B cell (primary cell): ENCODE measurements around the gene ACOXL. TPM values are rescaled to one million over a fixed set of nuclear protein-coding genes. Genes with fewer than 3 reads are reported as not detected.

Source experiments
- ATAC-seq: fragments of 200-7000 bp; cut with Tn5 transposase; one replicate; pipeline ENCODE4 v1.10.0; 2021; ENCODE audit warnings: low read depth, mild to moderate bottlenecking, moderate number of reproducible peaks, moderate library complexity
- CTCF ChIA-PET: fragments of 350-600 bp; sonication (Branson Sonifier 250); formaldehyde crosslinking; loops from one replicate; lab custom pipeline; 2021; ENCODE audit warnings: antibody characterized with exemption, inconsistent platforms; lab: Charles Lee
- POLR2A ChIA-PET: fragments of 350-600 bp; sonication (Branson Sonifier 250); formaldehyde crosslinking; loops from one replicate; lab custom pipeline; 2021; ENCODE audit warnings: antibody characterized with exemption; lab: Charles Lee
- DNase-seq: peaks from one replicate; pipeline ENCODE4 v3.0.0; 2013
- H2AFZ ChIP-seq: 2 replicates; pipeline ENCODE4 v1.6.1; 2012; ENCODE audit warnings: mild to moderate bottlenecking, low read depth, low read length; ENCODE audit not compliant: insufficient read depth, poor library complexity, severe bottlenecking
- H3K27ac ChIP-seq, 2 donors: 1 replicate in 1 of 2; 2 replicates in 1 of 2; pipeline ENCODE4 v1.5.1; 2012 to 2013; ENCODE audit warnings: low read length in 2 of 2, mild to moderate bottlenecking in 2 of 2, moderate library complexity in 1 of 2
- H3K27me3 ChIP-seq, 4 experiments: fragments of 200-600 bp in 1 of 4; sonication (generic) in 1 of 4; replicated peaks in 1 of 4; 1 replicate in 2 of 4; 2 replicates in 2 of 4; pipeline versions ENCODE4 v1.6.1 to v1.7.0; 2013 to 2016; ENCODE audit warnings: low read length in 3 of 4, mild to moderate bottlenecking in 2 of 4, mixed read lengths in 1 of 4, moderate library complexity in 1 of 4; ENCODE audit not compliant: insufficient read depth in 4 of 4, control insufficient read depth in 3 of 4; ENCODE audit errors: control extremely low read depth in 1 of 4
- H3K36me3 ChIP-seq, 2 experiments: replicated peaks in 1 of 2; 1 replicate in 1 of 2; 2 replicates in 1 of 2; pipeline versions ENCODE4 v1.6.1 to v1.7.1; 2013; ENCODE audit warnings: low read length in 1 of 2; ENCODE audit not compliant: insufficient read depth in 2 of 2, control insufficient read depth in 1 of 2; ENCODE audit errors: control extremely low read depth in 1 of 2, extremely low read depth in 1 of 2
- H3K4me1 ChIP-seq, 2 donors: fragments of 200-600 bp in 1 of 2; sonication (generic) in 1 of 2; 1 replicate in 1 of 2; 2 replicates in 1 of 2; pipeline versions ENCODE4 v1.5.1 to v1.6.1; 2013 to 2017; ENCODE audit warnings: low read length in 2 of 2; ENCODE audit not compliant: control insufficient read depth in 2 of 2, insufficient read depth in 2 of 2
- H3K4me2 ChIP-seq: replicated peaks from 2 replicates; pipeline ENCODE3; 2012; ENCODE audit warnings: mild to moderate bottlenecking, low read depth, low read length; ENCODE audit not compliant: poor library complexity, severe bottlenecking
- H3K4me3 ChIP-seq, 5 experiments: fragments of 200-600 bp in 1 of 5; sonication (generic) in 1 of 5; 1 replicate in 3 of 5; 2 replicates in 2 of 5; pipeline versions ENCODE4 v1.5.1 to v1.7.0; 2011 to 2016; ENCODE audit warnings: low read length in 4 of 5, mild to moderate bottlenecking in 4 of 5, low read depth in 2 of 5, control low read depth in 1 of 5, moderate library complexity in 1 of 5; ENCODE audit not compliant: insufficient read depth in 1 of 5; ENCODE audit errors: control extremely low read depth in 1 of 5, extremely low read depth in 1 of 5
- H3K79me2 ChIP-seq: fragments of 200-600 bp; sonication (generic); one replicate; pipeline ENCODE4 v1.6.0; 2016; ENCODE audit warnings: low read length; ENCODE audit not compliant: control insufficient read depth, insufficient read depth
- H3K9ac ChIP-seq: fragments of 200-600 bp; sonication (generic); 2 replicates; pipeline ENCODE4 v1.6.1; 2017; ENCODE audit warnings: mild to moderate bottlenecking, low read length, moderate library complexity
- H3K9me3 ChIP-seq, 3 donors: one replicate each; pipeline versions ENCODE4 v1.6.1 to v1.7.1; 2013; ENCODE audit warnings: low read length in 2 of 3; ENCODE audit not compliant: control insufficient read depth in 2 of 3, insufficient read depth in 1 of 3; ENCODE audit errors: control extremely low read depth in 1 of 3
- H4K20me1 ChIP-seq: 2 replicates; pipeline ENCODE4 v1.6.0; 2012; ENCODE audit warnings: mild to moderate bottlenecking, low read length; ENCODE audit not compliant: insufficient read depth, control insufficient read depth, poor library complexity, severe bottlenecking
- H3K27ac Mint-ChIP-seq: one replicate; pipeline ENCODE4 v1.8.0; 2021; ENCODE audit warnings: mixed read lengths
- H3K27me3 Mint-ChIP-seq: one replicate; pipeline ENCODE4 v1.8.0; 2021; ENCODE audit warnings: mixed read lengths
- H3K4me1 Mint-ChIP-seq: one replicate; pipeline ENCODE4 v1.8.0; 2021; ENCODE audit warnings: mixed read lengths
- H3K4me3 Mint-ChIP-seq: one replicate; pipeline ENCODE4 v1.8.0; 2021; ENCODE audit warnings: mixed read lengths
- H3K9me3 Mint-ChIP-seq: one replicate; pipeline ENCODE4 v1.8.0; 2022; ENCODE audit warnings: mixed read lengths; ENCODE audit not compliant: insufficient read depth
- CTCF ChIP-seq: fragments of 200-600 bp; IDR thresholded peaks from one replicate; pipeline ENCODE4 v1.8.0; 2022; ENCODE audit warnings: antibody characterized with exemption, mild to moderate bottlenecking
- EZH2 ChIP-seq: IDR thresholded peaks from 2 replicates; pipeline ENCODE4 v1.6.1; 2012; ENCODE audit warnings: borderline replicate concordance, low read depth, mild to moderate bottlenecking, moderate library complexity, low read length; ENCODE audit not compliant: insufficient read depth, poor library complexity, severe bottlenecking
- WGBS: methylation state at CpG from one replicate; pipeline ENCODE4 v1.1.5; 2013; ENCODE audit warnings: missing lambda C conversion rate; ENCODE audit not compliant: insufficient coverage; 5-methylcytosine and 5-hydroxymethylcytosine counted together
- intact Hi-C: fragments of 100-400 bp; cut with micrococcal nuclease; formaldehyde crosslinking; loops from one replicate; pipeline ENCODE4 v1.10.0; 2022
- polyA plus RNA-seq: library from polyadenylated mRNA; depleted of rRNA; stranded (reverse); fragments of >200 nt; gene quantifications from 2 replicates; pipeline ENCODE4 v1.2.3, GENCODE V29; 2012
- total RNA-seq, 2 donors: library from RNA; stranded (reverse); fragments of 120-200 nt in 1 of 2; gene quantifications; 1 replicate in 1 of 2; 2 replicates in 1 of 2; pipeline versions ENCODE4 v1.2.3 to v1.2.4, GENCODE V29; 2013 to 2022

The ACOXL gene
- total and polyA plus RNA-seq, 2 donors (not counting 1 experiment from before 2014, with no cell fraction given), result 0.06 TPM; not detected in 1

- no peak for ATAC-seq
- Histone ChIP-seq H3K9ac (no peak overlapping the region), H3K27ac (no peak overlapping the region), H3K4me2 (no peak overlapping the region), H3K79me2 (no peaks in the 10 kb centered on the region), H3K4me1 (no peaks in the 10 kb centered on the region), H3K27me3 (no peaks in the 10 kb centered on the region), H3K4me3 (no peak overlapping the region), H3K36me3 (no peaks in the 10 kb centered on the region), H3K9me3 (peaks cover 0 to 10% (median 1%) of the 10 kb centered on the region in 3 donors), H2AFZ (no peak overlapping the region), H4K20me1 (no peaks in the 10 kb centered on the region)
- DNase-seq, result no peak
- intact Hi-C loops, result no loop called here
- no peak overlapping the region for H3K4me3 Mint-ChIP-seq
- CTCF ChIA-PET, result no interaction called here
- no CpG with 5 or more reads among the region's 1 CpG for WGBS
- peaks cover 15% of the 10 kb centered on the region for H3K27me3 Mint-ChIP-seq
- POLR2A ChIA-PET, result no interaction called here
- no peaks in the 10 kb centered on the region for H3K4me1 Mint-ChIP-seq
- TF ChIP-seq EZH2, result no peak
- TF ChIP-seq CTCF, result no peak
- H3K9me3 Mint-ChIP-seq, result peaks cover 6% of the 10 kb centered on the region
- no peak overlapping the region for H3K27ac Mint-ChIP-seq
These were observed 178.1 kb downstream of the ACOXL start for GRCh38 chr2:110910423-110910822.

DNA sequence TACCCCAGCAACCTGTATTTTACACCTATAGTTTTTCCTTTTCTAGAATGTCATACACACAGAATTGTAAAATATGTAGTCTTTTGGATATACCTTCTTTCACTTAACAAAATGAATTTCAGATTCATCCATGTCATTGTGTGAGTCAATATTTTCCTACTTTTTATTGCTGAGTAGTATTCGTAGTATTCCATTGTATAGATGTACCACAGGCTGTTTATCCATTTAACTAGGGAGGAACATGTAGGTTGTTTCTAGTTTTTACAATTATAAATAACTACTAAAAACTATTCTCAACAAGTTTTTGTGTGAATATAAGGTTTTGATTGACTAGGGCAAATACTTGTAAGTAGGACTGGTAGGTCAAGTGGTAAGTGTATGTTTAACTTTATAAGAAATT is 187.4 kb downstream of the ACOXL start:
- H4K20me1 ChIP-seq, result no peaks in the 10 kb centered on the region
- H3K4me1 ChIP-seq, result no peaks in the 10 kb centered on the region
- H3K4me3 ChIP-seq, result no peak overlapping the region
- no peak overlapping the region for H3K4me2 ChIP-seq
- H3K4me1 Mint-ChIP-seq, result no peaks in the 10 kb centered on the region
- POLR2A ChIA-PET, result no interaction called here
- no peak overlapping the region for H3K27ac Mint-ChIP-seq
- CTCF ChIA-PET, result interaction anchor here (0.6 kb wide), 1 partner anchor 119 kb away, joined by 3 read pairs; no protein-coding TSS in a partner anchor
- H2AFZ ChIP-seq, result no peak overlapping the region
- intact Hi-C loops, result no loop called here
- H3K36me3 ChIP-seq, result no peaks in the 10 kb centered on the region
- WGBS, result no CpG with 5 or more reads among the region's 1 CpG
- H3K9me3 Mint-ChIP-seq, result peaks cover 2% of the 10 kb centered on the region
- H3K27ac ChIP-seq, result no peak overlapping the region
- ATAC-seq, result no peak
- TF ChIP-seq EZH2, result no peak
- TF ChIP-seq CTCF, result no peak
- no peaks in the 10 kb centered on the region for H3K79me2 ChIP-seq
- H3K27me3 ChIP-seq, result no peaks in the 10 kb centered on the region
- no peak for DNase-seq
- H3K9ac ChIP-seq, result no peak overlapping the region
- peaks cover 11% of the 10 kb centered on the region for H3K27me3 Mint-ChIP-seq
- H3K4me3 Mint-ChIP-seq, result no peak overlapping the region
- H3K9me3 ChIP-seq, result peaks cover 0 to 4% (median 0%) of the 10 kb centered on the region in 3 donors
